SK-N-SH (cell line): ENCODE measurements around the gene ENKD1. TPM values are rescaled to one million over a fixed set of nuclear protein-coding genes. Genes with fewer than 3 reads are reported as not detected.

Experiments
- CTCF ChIA-PET: fragments of 300-600, 350-600 bp; formaldehyde crosslinking; extraction: SDS; loops from one replicate; lab custom pipeline; 2021; lab: Yijun Ruan, JAX
- POLR2A ChIA-PET: fragments of 350-600 bp; sonication (Branson Sonifier 250); formaldehyde crosslinking; extraction: SDS; loops from one replicate; lab custom pipeline; 2020; ENCODE audit warnings: antibody characterized with exemption, inconsistent platforms; lab: Yijun Ruan, JAX
- DNase-seq: peaks from one replicate; pipeline ENCODE4 v3.0.0; 2012
- H2AFZ ChIP-seq: fragments of 200-600 bp; sonication (generic); 2 replicates; pipeline ENCODE4 v1.8.1; 2016; ENCODE audit warnings: antibody characterized with exemption, mild to moderate bottlenecking, low read depth
- H3F3A ChIP-seq: fragments of 200-600 bp; sonication (generic); replicated peaks from 2 replicates; pipeline ENCODE3; 2016; ENCODE audit warnings: antibody characterized with exemption, mild to moderate bottlenecking; ENCODE audit not compliant: insufficient read depth
- H3K27ac ChIP-seq, 2 experiments: fragments of 200-500 bp in 1 of 2; fragments of 200-600 bp in 1 of 2; sonication (Bioruptor generic) in 1 of 2; sonication (generic), shearing (Covaris generic) in 1 of 2; 2 replicates each; pipeline versions ENCODE4 v1.5.1 to v1.6.1; 2014 to 2016; ENCODE audit warnings: low read depth in 2 of 2, inconsistent platforms in 1 of 2, low read length in 1 of 2, mild to moderate bottlenecking in 1 of 2, mixed read lengths in 1 of 2
- H3K27me3 ChIP-seq: fragments of 200-600 bp; sonication (generic), shearing (Covaris generic); 2 replicates; pipeline ENCODE4 v1.6.1; 2016; ENCODE audit warnings: mixed run types; ENCODE audit not compliant: insufficient read depth
- H3K36me3 ChIP-seq, 2 experiments: fragments of 200-500 bp in 1 of 2; fragments of 200-600 bp in 1 of 2; sonication (Bioruptor generic) in 1 of 2; sonication (generic) in 1 of 2; replicated peaks in 1 of 2; 2 replicates each; pipeline versions ENCODE3 to v1.5.1; 2014 to 2016; ENCODE audit warnings: low read length in 1 of 2, mild to moderate bottlenecking in 1 of 2; ENCODE audit not compliant: insufficient read depth in 2 of 2, control insufficient read depth in 1 of 2
- H3K4me1 ChIP-seq, 2 experiments: fragments of 200-500 bp in 1 of 2; fragments of 200-600 bp in 1 of 2; sonication (Bioruptor generic) in 1 of 2; sonication (generic), shearing (Covaris generic) in 1 of 2; 2 replicates each; pipeline versions ENCODE4 v1.5.1 to v1.6.1; 2014 to 2016; ENCODE audit warnings: low read depth in 1 of 2, low read length in 1 of 2, mixed run types in 1 of 2; ENCODE audit not compliant: insufficient read depth in 2 of 2, control insufficient read depth in 1 of 2
- H3K4me2 ChIP-seq: fragments of 200-600 bp; sonication (generic), shearing (Covaris generic); 2 replicates; pipeline ENCODE4 v1.6.1; 2017; ENCODE audit warnings: mixed run types
- H3K4me3 ChIP-seq, 2 experiments: fragments of 200-500 bp in 1 of 2; fragments of 200-600 bp in 1 of 2; sonication (Bioruptor generic) in 1 of 2; sonication (generic), shearing (Covaris generic) in 1 of 2; 2 replicates each; pipeline versions ENCODE4 v1.5.1 to v1.8.1; 2014 to 2016; ENCODE audit warnings: low read depth in 2 of 2, inconsistent platforms in 1 of 2, low read length in 1 of 2, mild to moderate bottlenecking in 1 of 2, mixed read lengths in 1 of 2, moderate library complexity in 1 of 2
- H3K79me2 ChIP-seq: fragments of 200-600 bp; sonication (generic); 2 replicates; pipeline ENCODE4 v1.8.1; 2017; ENCODE audit warnings: mild to moderate bottlenecking; ENCODE audit not compliant: insufficient read depth
- H3K9ac ChIP-seq: fragments of 200-600 bp; sonication (generic); 2 replicates; pipeline ENCODE4 v1.6.1; 2017; ENCODE audit warnings: mixed run types
- H3K9me2 ChIP-seq: fragments of 200-600 bp; sonication (generic); 2 replicates; pipeline ENCODE4 v1.6.1; 2017; ENCODE audit warnings: mixed run types
- H3K9me3 ChIP-seq: fragments of 200-600 bp; sonication (generic); 2 replicates; pipeline ENCODE4 v1.6.1; 2017; ENCODE audit warnings: mixed run types, mild to moderate bottlenecking, moderate library complexity
- H4K20me1 ChIP-seq: fragments of 200-600 bp; sonication (generic); 2 replicates; pipeline ENCODE4 v1.6.1; 2017; ENCODE audit warnings: mild to moderate bottlenecking, mixed run types; ENCODE audit not compliant: insufficient read depth
- EP300 ChIP-seq, 2 experiments: IDR thresholded peaks; 2 replicates each; pipeline versions ENCODE4 v1.4.0 to v1.6.1; 2012; ENCODE audit warnings: borderline replicate concordance in 1 of 2, low read depth in 1 of 2, low read length in 1 of 2
- GATA2 ChIP-seq: sonication (generic); formaldehyde crosslinking; IDR thresholded peaks from 2 replicates; pipeline ENCODE4 v1.5.0; 2020; ENCODE audit warnings: mild to moderate bottlenecking, missing genetic modification reagents
- IRF3 ChIP-seq: fragments of 150-350 bp; IDR thresholded peaks from 2 replicates; pipeline ENCODE4 v1.6.1; 2016; ENCODE audit warnings: mild to moderate bottlenecking, low read depth, low read length
- NRF1 ChIP-seq: IDR thresholded peaks from 2 replicates; pipeline ENCODE4 v1.6.1; 2012; ENCODE audit warnings: low read depth, mild to moderate bottlenecking, low read length
- PBX3 ChIP-seq: IDR thresholded peaks from 2 replicates; pipeline ENCODE4; 2012
- RFX5 ChIP-seq: IDR thresholded peaks from 2 replicates; pipeline ENCODE4 v1.6.1; 2012; ENCODE audit warnings: mild to moderate bottlenecking, improper control_type of control experiment, low read length
- TEAD4 ChIP-seq: IDR thresholded peaks from 2 replicates; pipeline ENCODE4 v1.4.0; 2012; ENCODE audit warnings: mild to moderate bottlenecking, borderline replicate concordance; ENCODE audit not compliant: insufficient read depth
- YY1 ChIP-seq: IDR thresholded peaks from 2 replicates; pipeline ENCODE4 v1.4.0; 2012; ENCODE audit warnings: low read depth, mild to moderate bottlenecking
- WGBS: methylation state at CpG from one replicate; pipeline ENCODE4 v1.1.6; 2017; ENCODE audit warnings: low lambda C conversion rate; 5-methylcytosine and 5-hydroxymethylcytosine counted together
- polyA plus RNA-seq, 3 experiments: library from polyadenylated mRNA; depleted of rRNA; stranded (reverse); fragments of >200 nt; gene quantifications; 2 replicates each; pipeline ENCODE4 v1.2.3, GENCODE V29; 2012
- TF ChIP-seq, protein P1 (sequence below): IDR thresholded peaks from 2 replicates; pipeline ENCODE4 v1.4.0; 2012; ENCODE audit warnings: low read depth, borderline replicate concordance
- TF ChIP-seq, protein P2 (sequence below): fragments of 200-600 bp; sonication (generic); IDR thresholded peaks from 2 replicates; pipeline ENCODE4 v1.6.1; 2017; ENCODE audit warnings: antibody characterized with exemption, mild to moderate bottlenecking, moderate library complexity

Gene ENKD1
- polyA plus RNA-seq, 1 of the 3 experiments (the other 2 are of a cell fraction), result 21.0 TPM

GRCh38 chr16:67647111-67647651 lies 19.4 kb downstream of the ENKD1 start (continued):
- TF ChIP-seq, protein P1, sequence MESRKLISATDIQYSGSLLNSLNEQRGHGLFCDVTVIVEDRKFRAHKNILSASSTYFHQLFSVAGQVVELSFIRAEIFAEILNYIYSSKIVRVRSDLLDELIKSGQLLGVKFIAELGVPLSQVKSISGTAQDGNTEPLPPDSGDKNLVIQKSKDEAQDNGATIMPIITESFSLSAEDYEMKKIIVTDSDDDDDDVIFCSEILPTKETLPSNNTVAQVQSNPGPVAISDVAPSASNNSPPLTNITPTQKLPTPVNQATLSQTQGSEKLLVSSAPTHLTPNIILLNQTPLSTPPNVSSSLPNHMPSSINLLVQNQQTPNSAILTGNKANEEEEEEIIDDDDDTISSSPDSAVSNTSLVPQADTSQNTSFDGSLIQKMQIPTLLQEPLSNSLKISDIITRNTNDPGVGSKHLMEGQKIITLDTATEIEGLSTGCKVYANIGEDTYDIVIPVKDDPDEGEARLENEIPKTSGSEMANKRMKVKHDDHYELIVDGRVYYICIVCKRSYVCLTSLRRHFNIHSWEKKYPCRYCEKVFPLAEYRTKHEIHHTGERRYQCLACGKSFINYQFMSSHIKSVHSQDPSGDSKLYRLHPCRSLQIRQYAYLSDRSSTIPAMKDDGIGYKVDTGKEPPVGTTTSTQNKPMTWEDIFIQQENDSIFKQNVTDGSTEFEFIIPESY, result no peak
- TF ChIP-seq GATA2 (CRISPR knock-in tag), result no peak
- TF ChIP-seq PBX3, result no peak
- TF ChIP-seq NRF1, result no peak
- no peak for TF ChIP-seq YY1

GRCh38 chr16:67645397-67646121 lies 21.0 kb downstream of the ENKD1 start:
- no peak for TF ChIP-seq TEAD4
- TF ChIP-seq EP300 (IDR thresholded peaks at IDR 0.05; ENCODE audit: borderline replicate concordance in 1 of 2, low read depth in 1 of 2, low read length in 1 of 2), result no peak
- TF ChIP-seq IRF3, result no peak
- no peak for TF ChIP-seq NRF1
- TF ChIP-seq, protein P2, sequence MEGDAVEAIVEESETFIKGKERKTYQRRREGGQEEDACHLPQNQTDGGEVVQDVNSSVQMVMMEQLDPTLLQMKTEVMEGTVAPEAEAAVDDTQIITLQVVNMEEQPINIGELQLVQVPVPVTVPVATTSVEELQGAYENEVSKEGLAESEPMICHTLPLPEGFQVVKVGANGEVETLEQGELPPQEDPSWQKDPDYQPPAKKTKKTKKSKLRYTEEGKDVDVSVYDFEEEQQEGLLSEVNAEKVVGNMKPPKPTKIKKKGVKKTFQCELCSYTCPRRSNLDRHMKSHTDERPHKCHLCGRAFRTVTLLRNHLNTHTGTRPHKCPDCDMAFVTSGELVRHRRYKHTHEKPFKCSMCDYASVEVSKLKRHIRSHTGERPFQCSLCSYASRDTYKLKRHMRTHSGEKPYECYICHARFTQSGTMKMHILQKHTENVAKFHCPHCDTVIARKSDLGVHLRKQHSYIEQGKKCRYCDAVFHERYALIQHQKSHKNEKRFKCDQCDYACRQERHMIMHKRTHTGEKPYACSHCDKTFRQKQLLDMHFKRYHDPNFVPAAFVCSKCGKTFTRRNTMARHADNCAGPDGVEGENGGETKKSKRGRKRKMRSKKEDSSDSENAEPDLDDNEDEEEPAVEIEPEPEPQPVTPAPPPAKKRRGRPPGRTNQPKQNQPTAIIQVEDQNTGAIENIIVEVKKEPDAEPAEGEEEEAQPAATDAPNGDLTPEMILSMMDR, result no peak
- TF ChIP-seq RFX5, result no peak
- Histone ChIP-seq H3K36me3 (no peaks in the 10 kb centered on the region), H3K9me2 (no peaks in the 10 kb centered on the region), H3K9me3 (no peaks in the 10 kb centered on the region), H3K27ac (no peak overlapping the region), H2AFZ (no peak overlapping the region), H3K4me3 (0 out of 4 replicates have a peak overlapping the region, but pooled peaks of 1 of the 2 experiments have one; percentile 41), H3K4me2 (0 out of 2 replicates have a peak overlapping the region, but pooled peaks have one; percentile 57), H4K20me1 (no peaks in the 10 kb centered on the region), H3K79me2 (no peaks in the 10 kb centered on the region), H3F3A (no peaks in the 10 kb centered on the region), H3K27me3 (no peaks in the 10 kb centered on the region), H3K4me1 (peaks cover 0 to 4% of the 10 kb centered on the region in 2 experiments; a peak in 1 of 4 replicates), H3K9ac (no peak overlapping the region)
- DNase-seq, result no peak
- 67% methylated on average over 3 of the region's 15 CpGs for WGBS
- ChIA-PET CTCF (interaction anchor here (0.6 to 16.5 kb wide), 42 partner anchors 9 to 320 kb away, joined by 3 to 263 read pairs (median 6); partner anchors contain the start of genes ACD, AGRP, ATP6V0D1 and C16orf86), POLR2A (interaction anchor here (0.5 to 1.4 kb wide), 3 partner anchors 15 to 98 kb away, joined by 4 to 5 read pairs (median 4); partner anchors contain the start of gene ACD)
